GM06990 (cell line): Measurements from ENCODE around the gene PLCE1.

Source experiments
- DNase-seq: peaks from one replicate; pipeline ENCODE4 v3.0.0-alpha.2; 2011; ENCODE audit not compliant: insufficient read length; ENCODE audit errors: extremely low read depth
- H3K27me3 ChIP-seq: replicated peaks from 2 replicates; pipeline ENCODE4 v1.6.0; 2011; ENCODE audit warnings: low read length; ENCODE audit not compliant: control insufficient read depth, insufficient read depth
- H3K36me3 ChIP-seq: 2 replicates; pipeline ENCODE4 v1.5.1; 2011; ENCODE audit warnings: low read length; ENCODE audit not compliant: control insufficient read depth, insufficient read depth
- H3K4me3 ChIP-seq: replicated peaks from 2 replicates; pipeline ENCODE4 v1.5.1; 2011; ENCODE audit warnings: low read depth, mild to moderate bottlenecking, control low read depth, low read length
- CTCF ChIP-seq: IDR thresholded peaks from 2 replicates; pipeline ENCODE4 v1.5.1; 2011; ENCODE audit warnings: low read length, control low read depth, mild to moderate bottlenecking, inconsistent platforms; ENCODE audit not compliant: insufficient read depth, poor library complexity, severe bottlenecking

PLCE1 gene

GRCh38 chr10:94006591-94007550 is 13.1 kb downstream of the PLCE1 start:
- H3K27me3 ChIP-seq: no peaks in the 10 kb centered on the region; the same call in 1 of the 2 replicates
- no peaks in the 10 kb centered on the region for H3K36me3 ChIP-seq
- H3K4me3 ChIP-seq: no peak overlapping the region
- no peak for DNase-seq
- no peak for TF ChIP-seq CTCF

- TF ChIP-seq CTCF: no peak
- Histone ChIP-seq H3K4me3 (no peak overlapping the region), H3K27me3 (no peaks in the 10 kb centered on the region; the same call in 1 of the 2 replicates), H3K36me3 (no peaks in the 10 kb centered on the region)
- no peak for DNase-seq
These were observed 14.8 kb downstream of the PLCE1 start for GRCh38 chr10:94008526-94008925.

GRCh38 chr10:94010116-94010515 is 16.4 kb downstream of the PLCE1 start:
- H3K27me3 ChIP-seq: no peaks in the 10 kb centered on the region; the same call in 1 of the 2 replicates
- no peak overlapping the region for H3K4me3 ChIP-seq
- TF ChIP-seq CTCF: no peak
- no peaks in the 10 kb centered on the region for H3K36me3 ChIP-seq
- no peak for DNase-seq

- TF ChIP-seq CTCF: no peak
- H3K27me3 ChIP-seq: peaks cover 1% of the 10 kb centered on the region; the same call in 1 of the 2 replicates
- DNase-seq: no peak
- H3K36me3 ChIP-seq: no peaks in the 10 kb centered on the region
- H3K4me3 ChIP-seq: no peak overlapping the region
These were observed 17.2 kb downstream of the PLCE1 start for GRCh38 chr10:94010886-94011285.

GRCh38 chr10:94011296-94011695 is 17.6 kb downstream of the PLCE1 start:
- no peak for TF ChIP-seq CTCF
- Histone ChIP-seq H3K27me3 (peaks cover 1% of the 10 kb centered on the region; the same call in 1 of the 2 replicates), H3K36me3 (no peaks in the 10 kb centered on the region), H3K4me3 (no peak overlapping the region)
- no peak for DNase-seq
